Measurements from ENCODE around the gene FAM151A.

DNA sequence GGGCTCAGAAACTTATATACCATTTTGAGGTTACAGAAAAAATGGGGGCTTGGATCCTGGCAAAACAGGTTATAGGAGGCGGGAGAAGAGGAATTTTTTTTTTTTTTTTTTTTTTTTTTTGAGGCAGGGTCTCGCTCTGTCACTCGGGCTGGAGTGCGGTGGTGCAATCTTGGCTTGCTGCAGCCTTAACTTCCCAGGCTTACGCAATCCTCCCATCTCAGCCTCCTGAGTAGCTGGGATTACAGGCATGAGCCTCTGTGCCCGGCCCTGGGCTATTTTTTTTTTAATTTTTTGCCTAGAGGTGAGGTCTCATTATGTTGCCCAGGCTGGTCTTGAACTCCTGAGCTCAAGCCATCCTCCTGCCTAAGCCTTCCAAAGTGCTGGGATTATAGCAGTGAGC is 43.0 kb upstream of the FAM151A start:
- TF ChIP-seq, protein P1, sequence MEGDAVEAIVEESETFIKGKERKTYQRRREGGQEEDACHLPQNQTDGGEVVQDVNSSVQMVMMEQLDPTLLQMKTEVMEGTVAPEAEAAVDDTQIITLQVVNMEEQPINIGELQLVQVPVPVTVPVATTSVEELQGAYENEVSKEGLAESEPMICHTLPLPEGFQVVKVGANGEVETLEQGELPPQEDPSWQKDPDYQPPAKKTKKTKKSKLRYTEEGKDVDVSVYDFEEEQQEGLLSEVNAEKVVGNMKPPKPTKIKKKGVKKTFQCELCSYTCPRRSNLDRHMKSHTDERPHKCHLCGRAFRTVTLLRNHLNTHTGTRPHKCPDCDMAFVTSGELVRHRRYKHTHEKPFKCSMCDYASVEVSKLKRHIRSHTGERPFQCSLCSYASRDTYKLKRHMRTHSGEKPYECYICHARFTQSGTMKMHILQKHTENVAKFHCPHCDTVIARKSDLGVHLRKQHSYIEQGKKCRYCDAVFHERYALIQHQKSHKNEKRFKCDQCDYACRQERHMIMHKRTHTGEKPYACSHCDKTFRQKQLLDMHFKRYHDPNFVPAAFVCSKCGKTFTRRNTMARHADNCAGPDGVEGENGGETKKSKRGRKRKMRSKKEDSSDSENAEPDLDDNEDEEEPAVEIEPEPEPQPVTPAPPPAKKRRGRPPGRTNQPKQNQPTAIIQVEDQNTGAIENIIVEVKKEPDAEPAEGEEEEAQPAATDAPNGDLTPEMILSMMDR (IDR thresholded peaks at IDR 0.05), result no peak
- TF ChIP-seq POLR2AphosphoS5 (IDR thresholded peaks at IDR 0.05), result no peak
- TF ChIP-seq EP300 (IDR thresholded peaks at IDR 0.05; ENCODE audit: low read depth), result no peak

Measured in transverse colon (tissue), 4 donors.